Large intestine (tissue), 3 donors: ENCODE results near the gene ROPN1L. TPM values are rescaled to one million over a fixed set of nuclear protein-coding genes. Genes with fewer than 3 reads are reported as not detected.
"Not testable (repeated sequence)": the region's sequence is repeated elsewhere in the genome, so short reads cannot be mapped to it uniquely, and the experiment has no call there.

ENCODE experiments used
- DNase-seq, 2 donors: peaks; one replicate each; pipeline versions ENCODE4 v3.0.0 to v3.0.0-alpha.2; 2013
- H3K27ac ChIP-seq: one replicate; pipeline ENCODE4 v1.5.1; 2013; ENCODE audit warnings: low read length
- H3K27me3 ChIP-seq: 2 replicates; pipeline ENCODE4 v1.6.1; 2013; ENCODE audit warnings: low read length; ENCODE audit not compliant: control insufficient read depth, insufficient read depth
- H3K36me3 ChIP-seq: 2 replicates; pipeline ENCODE4 v1.6.1; 2013; ENCODE audit warnings: low read length; ENCODE audit not compliant: control insufficient read depth, insufficient read depth
- H3K4me1 ChIP-seq: one replicate; pipeline ENCODE4 v1.6.1; 2013; ENCODE audit warnings: low read length; ENCODE audit not compliant: control insufficient read depth, insufficient read depth
- H3K4me3 ChIP-seq: one replicate; pipeline ENCODE4 v1.5.1; 2013; ENCODE audit warnings: low read length
- H3K9me3 ChIP-seq: one replicate; pipeline ENCODE4 v1.6.1; 2013; ENCODE audit warnings: mild to moderate bottlenecking, low read depth, low read length, moderate library complexity; ENCODE audit not compliant: control insufficient read depth
- WGBS: methylation state at CpG from one replicate; pipeline ENCODE4 v1.1.5; 2013; ENCODE audit warnings: low lambda C conversion rate; ENCODE audit not compliant: insufficient coverage; 5-methylcytosine and 5-hydroxymethylcytosine counted together
- polyA plus RNA-seq: library from polyadenylated mRNA; unstranded; fragments of 120-200 nt; gene quantifications from one replicate; pipeline ENCODE4 v1.2.1, GENCODE V29; 2013

Gene ROPN1L
- polyA plus RNA-seq, 1 donor: 0.30 TPM

- H3K36me3 ChIP-seq: no peaks in the 10 kb centered on the region
- H3K9me3 ChIP-seq: no peaks in the 10 kb centered on the region
- H3K27me3 ChIP-seq: peaks cover 3% of the 10 kb centered on the region
- no peaks in the 10 kb centered on the region for H3K4me1 ChIP-seq
- no peak overlapping the region for H3K27ac ChIP-seq
- no peak overlapping the region for H3K4me3 ChIP-seq
- no CpG with 5 or more reads among the region's 10 CpGs for WGBS
- DNase-seq: no peak
Observed at GRCh38 chr5:10513501-10514442, 72.1 kb downstream of the ROPN1L start.

DNA sequence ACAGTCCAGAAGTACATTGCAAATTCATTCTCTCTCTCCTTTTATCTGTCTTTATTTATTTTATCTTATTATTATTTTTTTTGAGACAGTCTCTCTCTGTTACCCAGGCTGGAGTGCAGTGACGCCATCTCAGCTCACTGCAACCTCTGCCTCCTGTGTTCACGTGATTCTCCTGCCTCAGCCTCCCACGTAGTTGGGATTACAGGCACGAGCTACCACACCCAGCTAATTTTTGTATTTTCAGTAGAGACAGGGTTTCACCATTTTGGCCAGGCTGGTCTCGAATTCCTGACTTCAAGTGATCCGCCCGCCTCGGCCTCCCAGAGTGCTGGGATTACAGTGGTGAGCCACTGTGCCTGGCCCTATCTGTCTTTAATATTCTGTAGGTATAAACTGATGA lies 72.9 kb downstream of the ROPN1L start:
- not testable (repeated sequence) for H3K4me3 ChIP-seq, DNase-seq, H3K27ac ChIP-seq, H3K9me3 ChIP-seq, H3K27me3 ChIP-seq, H3K36me3 ChIP-seq, H3K4me1 ChIP-seq
- WGBS: 100% methylated on average over 1 of the region's 8 CpGs

Other genes with a start within 250 kb of the ROPN1L start
- 17.3 TPM for gene ATPSCKMT, start 192.0 kb upstream of the ROPN1L start, polyA plus RNA-seq
- 178 TPM for gene CCT5, start 191.6 kb upstream of the ROPN1L start, polyA plus RNA-seq
- 61.2 TPM for gene CMBL, start 134.0 kb upstream of the ROPN1L start, polyA plus RNA-seq
- gene MARCHF6, start 88.2 kb upstream of the ROPN1L start, polyA plus RNA-seq: 117 TPM
- gene ANKRD33B, start 122.2 kb downstream of the ROPN1L start, polyA plus RNA-seq: 0.88 TPM